HG03457 (cell line): ENCODE results near the gene IKBKG.
"Not testable (repeated sequence)": the region's sequence is repeated elsewhere in the genome, so short reads cannot be mapped to it uniquely, and the experiment has no call there.

Experiments
- ATAC-seq: cut with Tn5 transposase; IDR thresholded peaks from one replicate; pipeline ENCODE4 v1.9.1; 2021; ENCODE audit warnings: moderate number of reproducible peaks; ENCODE audit not compliant: unreplicated experiment

The IKBKG gene

DNA sequence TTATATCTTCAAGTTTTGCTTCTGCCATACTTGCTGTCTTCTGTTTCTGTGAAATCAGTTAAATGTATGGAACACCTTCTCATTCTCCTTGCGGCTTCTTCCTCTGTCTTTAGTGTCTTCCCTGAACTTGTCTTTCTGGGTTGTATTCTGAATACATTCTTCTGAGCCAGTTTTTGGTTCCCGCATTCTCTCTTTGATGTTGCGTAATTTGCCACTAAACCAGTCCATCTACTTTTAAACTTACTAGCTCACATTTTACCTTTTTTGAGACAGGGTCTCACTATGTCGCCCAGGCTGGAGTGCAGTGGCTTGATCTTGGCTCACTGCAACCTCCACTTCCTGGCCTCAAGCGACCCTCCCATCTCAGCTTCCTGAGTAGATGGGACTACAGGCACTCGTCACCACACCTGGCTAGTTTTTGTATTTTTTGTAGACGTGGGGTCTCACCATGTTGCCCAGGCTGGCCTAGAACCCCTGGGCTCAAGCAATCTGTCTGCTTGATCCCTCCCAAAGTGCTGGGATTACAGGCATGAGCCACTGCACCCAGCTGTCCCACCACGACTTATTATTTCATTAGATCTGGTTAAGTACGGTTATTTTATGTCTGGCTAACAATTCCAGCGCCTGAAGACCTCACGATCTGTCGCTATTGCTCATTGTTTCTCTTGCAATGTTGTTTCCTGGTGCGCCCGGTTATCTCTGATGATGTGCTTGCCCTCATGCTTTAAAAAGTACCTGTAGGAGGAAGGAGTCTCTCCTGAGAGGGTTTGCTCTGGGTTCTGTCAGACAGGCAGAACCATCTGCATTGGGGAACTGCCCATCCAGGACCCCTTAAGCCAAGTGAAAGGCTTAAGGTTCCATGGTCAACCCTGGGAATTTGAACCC lies 21.6 kb upstream of the IKBKG start:
- no peak for ATAC-seq

DNA sequence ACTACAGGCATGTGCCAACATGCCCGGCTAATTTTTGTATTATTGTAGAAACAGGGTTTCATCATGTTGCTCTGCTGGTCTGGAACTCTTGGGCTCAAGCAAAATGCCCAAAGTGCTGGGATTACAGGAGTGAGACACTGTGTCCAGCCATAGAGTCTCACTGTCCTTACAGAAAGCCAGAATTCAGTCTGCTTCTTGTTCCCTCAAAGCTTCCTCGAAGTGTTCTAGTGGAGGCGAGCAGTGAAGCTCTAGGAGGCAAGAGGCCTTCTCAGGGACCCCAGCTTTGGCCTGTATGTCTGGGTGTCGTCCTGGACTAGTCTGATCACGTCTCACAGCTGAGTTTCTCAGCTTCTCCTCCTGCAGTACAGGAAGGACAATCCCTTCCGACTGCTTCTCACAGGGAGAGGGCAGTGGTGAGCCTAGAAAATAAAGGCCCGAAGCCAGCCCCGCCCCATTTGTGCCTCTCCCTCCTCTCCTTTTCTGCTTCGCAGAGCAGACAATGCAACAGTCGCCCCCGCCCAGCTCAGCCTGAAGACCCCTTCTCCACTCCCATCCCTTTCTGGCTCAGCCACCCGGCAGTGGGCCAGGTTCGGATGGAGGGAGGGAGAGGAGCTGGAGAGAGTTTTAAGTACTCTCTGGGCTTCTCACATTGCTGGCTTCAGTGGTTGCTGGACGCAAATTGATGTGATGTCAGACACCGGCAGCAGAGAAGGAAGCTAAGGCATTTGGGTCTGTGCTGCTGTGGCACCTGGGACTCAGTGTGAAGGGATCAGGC lies 20.3 kb upstream of the IKBKG start:
- ATAC-seq: no peak

DNA sequence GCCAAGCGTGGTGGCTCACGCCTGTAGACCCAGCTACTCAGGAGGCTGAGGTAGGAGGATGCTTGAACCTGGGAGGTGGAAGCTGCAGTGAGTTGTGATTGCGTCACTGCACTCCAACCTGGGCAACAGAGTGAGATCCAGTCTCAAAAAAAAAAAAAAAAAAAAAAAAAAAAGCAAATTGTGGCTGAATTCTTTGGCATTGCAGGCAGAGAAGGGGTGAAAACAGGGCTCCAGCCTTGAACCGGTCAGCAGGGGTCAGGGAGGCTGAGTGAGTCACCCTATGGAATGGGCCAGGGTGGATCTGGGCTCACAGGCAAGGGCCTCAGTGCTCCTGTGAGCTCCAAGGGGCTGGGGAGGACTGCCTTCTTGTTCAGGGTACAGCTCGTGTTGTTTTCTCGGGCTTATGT lies 18.2 kb upstream of the IKBKG start:
- no peak for ATAC-seq

- ATAC-seq: no peak
Measured at GRCh38 chrX:154530286-154530685, 17.1 kb upstream of the IKBKG start.

DNA sequence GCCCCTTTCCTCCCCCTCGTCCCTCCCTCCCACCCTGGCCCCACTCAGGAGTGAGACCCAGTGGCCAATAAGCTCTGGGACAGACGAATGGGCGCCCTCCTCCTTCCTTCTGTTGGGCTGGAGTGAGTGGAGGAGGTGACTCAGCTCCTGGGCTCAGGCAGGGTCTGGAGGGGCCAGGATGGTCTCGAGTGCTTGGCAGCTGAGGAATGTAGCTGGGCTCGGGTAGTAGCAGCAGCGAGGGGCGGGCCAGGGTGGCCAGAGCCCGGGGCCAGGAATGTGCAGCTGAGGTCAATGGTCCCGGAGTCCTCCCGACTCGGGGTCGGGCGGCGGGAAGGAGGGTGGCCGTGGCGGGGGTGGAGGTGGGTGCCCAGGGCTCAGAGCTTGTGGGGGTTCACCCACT lies 15.8 kb upstream of the IKBKG start:
- no peak for ATAC-seq

- no peak for ATAC-seq
Measured at GRCh38 chrX:154532690-154533089, 14.7 kb upstream of the IKBKG start.

GRCh38 chrX:154534526-154535322 lies 12.7 kb upstream of the IKBKG start:
- peak; percentile 75 for ATAC-seq

DNA sequence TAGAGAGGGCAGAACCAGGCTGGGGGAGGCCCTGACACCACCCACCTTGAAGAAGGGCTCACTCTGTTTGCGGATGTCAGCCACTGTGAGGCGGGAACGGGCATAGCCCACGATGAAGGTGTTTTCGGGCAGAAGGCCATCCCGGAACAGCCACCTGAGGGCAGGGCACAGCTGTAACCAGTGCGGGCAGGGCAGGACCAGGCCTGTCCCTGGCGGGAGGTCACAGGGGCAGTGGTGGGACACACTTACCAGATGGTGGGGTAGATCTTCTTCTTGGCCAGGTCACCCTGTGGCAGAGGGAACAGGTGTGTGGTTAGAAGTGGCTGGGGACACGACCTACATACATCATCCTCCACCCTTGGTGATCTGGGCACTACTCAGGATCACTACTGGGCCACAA lies 11.5 kb upstream of the IKBKG start:
- ATAC-seq: no peak

DNA sequence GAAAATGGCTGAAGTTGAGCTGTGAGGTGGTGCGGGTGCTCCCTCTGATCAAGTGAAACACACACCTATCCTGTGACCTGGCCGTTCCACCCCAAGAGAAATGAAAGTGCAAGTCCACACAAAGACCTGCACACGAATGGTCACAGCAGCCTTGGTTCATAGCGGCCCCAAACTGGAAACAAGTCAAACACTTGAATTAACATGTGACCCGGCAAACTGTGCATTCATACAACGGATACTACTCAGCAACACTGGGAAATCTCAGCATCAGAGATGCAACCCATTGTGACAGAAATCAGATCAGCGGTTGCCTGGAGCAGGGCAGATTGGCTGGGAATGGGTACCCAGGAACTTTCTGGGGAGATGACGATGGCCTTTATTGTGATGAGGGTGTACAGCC lies 8.3 kb upstream of the IKBKG start:
- no peak for ATAC-seq

DNA sequence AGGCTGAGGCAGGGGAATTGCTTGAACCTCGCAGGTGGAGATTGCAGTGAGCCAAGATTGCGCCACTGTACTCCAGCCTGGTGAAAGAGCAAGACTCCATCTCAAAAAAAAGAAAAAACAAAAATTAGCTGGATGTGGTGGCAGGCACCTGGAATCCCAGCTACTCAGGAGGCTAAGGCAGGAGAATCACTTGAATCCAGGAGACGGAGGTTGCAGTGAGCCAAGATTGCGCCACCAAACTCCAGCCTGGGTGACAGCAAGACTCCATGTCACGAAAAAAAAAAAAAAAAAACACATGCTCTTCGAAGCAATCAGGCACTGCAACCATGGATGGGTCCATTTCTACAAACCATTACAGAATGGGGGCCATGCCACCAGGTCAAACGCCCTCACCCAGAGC lies 7.1 kb upstream of the IKBKG start:
- ATAC-seq: not testable (repeated sequence)

- no peak for ATAC-seq
Measured at GRCh38 chrX:154540897-154541535, 6.4 kb upstream of the IKBKG start.

DNA sequence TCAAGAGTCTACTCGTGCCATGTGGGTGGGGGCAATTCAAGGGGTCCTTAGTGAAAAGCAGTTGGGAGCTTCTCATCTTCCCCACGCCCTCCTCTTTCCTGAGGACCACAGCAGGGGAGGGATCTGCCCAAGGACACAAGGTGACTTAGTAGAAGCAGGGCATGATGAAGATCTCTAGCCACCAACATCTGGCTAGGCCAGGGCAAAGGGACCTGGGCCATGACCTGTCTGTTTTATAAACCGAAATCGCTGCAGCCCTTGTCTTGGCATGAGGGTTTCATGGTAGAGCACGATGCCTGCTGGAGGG lies 5.9 kb upstream of the IKBKG start:
- no peak for ATAC-seq

GRCh38 chrX:154541896-154542722 lies 5.3 kb upstream of the IKBKG start:
- no peak for ATAC-seq

DNA sequence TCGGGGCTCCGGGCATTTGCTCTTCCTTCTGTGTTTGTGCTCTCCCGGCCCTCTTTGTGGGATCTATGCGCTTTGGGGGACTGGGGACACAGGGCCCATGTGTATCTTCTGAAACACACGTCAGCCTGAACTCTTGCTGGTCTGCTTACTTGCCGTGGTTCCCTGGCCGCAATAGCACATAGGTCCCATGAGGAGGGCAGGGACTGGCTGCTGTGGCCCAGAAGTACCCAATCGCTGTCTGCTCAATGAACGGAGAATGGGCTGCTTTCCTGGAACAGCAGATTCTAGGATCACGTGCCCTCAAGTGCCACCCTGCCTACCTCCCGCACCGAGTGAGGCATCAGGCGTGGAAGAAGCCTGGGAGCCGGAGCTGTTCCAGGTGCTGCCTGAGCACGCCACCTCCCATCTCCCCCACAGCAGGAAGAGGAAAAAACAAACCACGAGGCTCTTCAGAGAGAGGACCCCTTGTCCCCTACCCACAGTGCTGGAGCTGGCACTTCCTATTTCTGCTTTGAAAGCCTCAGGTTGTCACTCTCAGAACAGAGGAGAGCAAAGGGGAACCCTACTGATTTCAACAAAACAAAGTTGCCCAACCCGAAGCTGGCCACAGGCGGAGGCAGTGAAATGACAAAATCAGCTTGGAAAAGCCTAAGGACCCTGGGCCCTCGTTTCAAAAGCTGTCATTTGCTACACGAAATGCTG lies 4.5 kb upstream of the IKBKG start:
- no peak for ATAC-seq

GRCh38 chrX:154545673-154546274 lies 1.6 kb upstream of the IKBKG start:
- no peak for ATAC-seq

DNA sequence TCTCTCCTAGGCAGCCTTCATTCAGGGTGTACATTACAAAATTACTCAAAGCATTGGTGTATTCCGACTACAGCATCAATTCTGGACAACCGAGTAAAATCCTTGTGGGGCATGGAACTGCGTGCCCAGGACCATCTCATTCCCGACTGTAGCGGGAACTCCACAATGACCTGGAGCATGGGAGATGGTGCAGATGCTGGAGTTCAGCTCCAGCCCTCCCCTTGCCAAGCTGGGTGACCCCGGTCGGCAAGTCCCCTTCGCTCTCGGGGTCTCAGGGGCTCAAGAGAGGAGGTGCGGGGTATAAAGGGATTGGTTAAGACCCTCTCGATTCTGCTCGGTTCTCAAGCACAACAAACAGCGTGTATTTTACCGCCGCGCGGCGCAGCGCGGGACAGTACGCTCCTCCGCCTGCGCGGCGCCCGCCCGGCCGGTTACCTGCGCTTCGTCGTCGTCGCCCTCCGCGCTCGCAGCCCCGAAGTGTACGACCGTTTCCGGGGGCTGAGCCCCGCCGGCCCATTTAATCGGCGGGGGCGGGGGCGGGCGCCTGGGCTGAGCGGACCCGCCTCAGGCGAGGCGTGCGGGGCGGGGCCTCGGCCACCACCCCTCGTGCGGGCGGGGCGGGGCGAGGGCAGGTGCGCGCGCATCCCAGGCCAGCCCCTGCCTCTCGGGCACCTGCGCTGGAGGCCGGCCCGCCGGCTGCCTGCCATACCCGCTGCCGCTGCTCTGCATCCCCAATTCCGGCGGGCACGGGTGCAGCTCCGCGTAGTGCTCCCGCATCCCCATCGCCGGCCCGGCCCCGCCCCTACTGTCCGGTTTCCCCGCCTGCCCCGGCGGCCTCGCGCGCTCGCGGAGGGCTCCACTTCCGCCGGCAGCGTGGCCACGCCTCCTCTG lies 821 bp upstream of the IKBKG start, which contains the start of gene G6PD:
Gene G6PD, minus strand, starts transcription at position 493 of the 891 bp plus-strand sequence. CDS start 691 bp downstream, outside the sequence.
- peak; percentile 34 for ATAC-seq

DNA sequence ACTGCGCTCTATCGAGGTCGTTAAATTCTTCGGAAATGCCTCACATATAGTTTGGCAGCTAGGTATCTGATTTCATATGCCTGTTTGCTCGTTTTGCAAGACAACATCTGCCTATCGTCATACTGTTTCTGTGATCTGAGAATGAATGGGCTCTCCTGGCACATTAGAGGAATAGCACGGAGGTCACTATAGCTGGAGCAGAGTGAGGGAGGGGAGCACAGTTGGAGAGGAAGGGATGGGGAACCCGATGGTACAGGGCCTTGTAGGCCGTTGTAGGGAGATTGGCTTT lies 552 bp downstream of the IKBKG start:
- ATAC-seq: no peak

- ATAC-seq: no peak
Measured at GRCh38 chrX:154549766-154550165, 2.3 kb downstream of the IKBKG start.
